CD4-positive, CD25-positive, alpha-beta regulatory T cell (primary cell): ENCODE measurements around the gene TTLL5. TPM values are rescaled to one million over a fixed set of nuclear protein-coding genes. Genes with fewer than 3 reads are reported as not detected.

Experiments
- ATAC-seq, 2 donors: fragments of 150-1000 bp; cut with Tn5 transposase; one replicate each; pipeline ENCODE4 v1.10.0; 2021; ENCODE audit warnings: low read depth in 2 of 2, moderate number of reproducible peaks in 2 of 2, moderate library complexity in 1 of 2
- DNase-seq, 3 donors: peaks; one replicate each; pipeline versions ENCODE4 v3.0.0 to v3.0.0-alpha.2; 2012 to 2022; ENCODE audit warnings: mixed read lengths in 1 of 3
- H3K27ac ChIP-seq: one replicate; pipeline ENCODE4 v1.7.0; 2013; ENCODE audit warnings: mild to moderate bottlenecking, low read length; ENCODE audit not compliant: insufficient read depth, poor library complexity, severe bottlenecking
- H3K27me3 ChIP-seq: one replicate; pipeline ENCODE4 v1.7.0; 2013; ENCODE audit warnings: low read length; ENCODE audit not compliant: control insufficient read depth, insufficient read depth
- H3K36me3 ChIP-seq: one replicate; pipeline ENCODE4 v1.7.0; 2013; ENCODE audit warnings: mild to moderate bottlenecking, low read length, moderate library complexity; ENCODE audit not compliant: control insufficient read depth, insufficient read depth
- H3K4me1 ChIP-seq: 2 replicates; pipeline ENCODE4 v1.7.0; 2013; ENCODE audit warnings: mild to moderate bottlenecking, low read length; ENCODE audit not compliant: insufficient read depth, control insufficient read depth, poor library complexity, severe bottlenecking
- H3K4me3 ChIP-seq: one replicate; pipeline ENCODE4 v1.7.0; 2013; ENCODE audit warnings: low read depth, mild to moderate bottlenecking, low read length, moderate library complexity
- H3K9me3 ChIP-seq, 2 experiments: 1 replicate in 1 of 2; 2 replicates in 1 of 2; pipeline ENCODE4 v1.7.0; 2013; ENCODE audit warnings: low read length in 2 of 2, mild to moderate bottlenecking in 1 of 2, moderate library complexity in 1 of 2; ENCODE audit not compliant: control insufficient read depth in 2 of 2
- H3K27ac Mint-ChIP-seq, 3 donors: one replicate each; pipeline ENCODE4 v1.8.0; 2020 to 2022; ENCODE audit warnings: mild to moderate bottlenecking in 3 of 3, mixed read lengths in 3 of 3, moderate library complexity in 2 of 3
- H3K27me3 Mint-ChIP-seq: one replicate; pipeline ENCODE4 v1.8.0; 2022; ENCODE audit warnings: mild to moderate bottlenecking, mixed read lengths
- H3K36me3 Mint-ChIP-seq: one replicate; pipeline ENCODE4 v1.8.0; 2020; ENCODE audit warnings: mixed read lengths
- H3K4me1 Mint-ChIP-seq, 4 donors: one replicate each; pipeline ENCODE4 v1.8.0; 2020 to 2022; ENCODE audit warnings: mixed read lengths in 4 of 4, mild to moderate bottlenecking in 1 of 4
- H3K4me3 Mint-ChIP-seq, 4 donors: one replicate each; pipeline ENCODE4 v1.8.0; 2020 to 2022; ENCODE audit warnings: mild to moderate bottlenecking in 4 of 4, mixed read lengths in 4 of 4, moderate library complexity in 3 of 4
- H3K9me3 Mint-ChIP-seq, 7 donors: one replicate each; pipeline ENCODE4 v1.8.0; 2020 to 2022; ENCODE audit warnings: mixed read lengths in 7 of 7, mild to moderate bottlenecking in 3 of 7, moderate library complexity in 2 of 7
- polyA plus RNA-seq, 4 donors: library from polyadenylated mRNA; unstranded; fragments of 300-500 nt; fragmentation: Illumina TruSeq; gene quantifications; one replicate each; pipeline ENCODE4 v1.2.3, GENCODE V29; 2021
- total RNA-seq: library from RNA; stranded (reverse); gene quantifications from one replicate; pipeline ENCODE4 v1.2.3, GENCODE V29; 2022

Gene TTLL5
- total and polyA plus RNA-seq, 5 donors from 2014 or later: 4.9 to 39.2 (median 8.7) TPM

- Histone ChIP-seq H3K9me3 (no peaks in the 10 kb centered on the region), H3K27ac (no peak overlapping the region), H3K4me3 (no peak overlapping the region), H3K27me3 (no peaks in the 10 kb centered on the region), H3K36me3 (peaks cover 10% of the 10 kb centered on the region), H3K4me1 (no peaks in the 10 kb centered on the region)
- no peaks in the 10 kb centered on the region for H3K27me3 Mint-ChIP-seq
- no peak overlapping the region for H3K27ac Mint-ChIP-seq
- no peak for DNase-seq
- ATAC-seq: no peak
- H3K4me1 Mint-ChIP-seq: peaks cover 0 to 2% (median 0%) of the 10 kb centered on the region in 4 donors
- H3K4me3 Mint-ChIP-seq: no peak overlapping the region
- H3K36me3 Mint-ChIP-seq: peaks cover 44% of the 10 kb centered on the region
- peaks cover 0 to 1% (median 0%) of the 10 kb centered on the region in 7 donors for H3K9me3 Mint-ChIP-seq
These were observed 41.7 kb downstream of the TTLL5 start for GRCh38 chr14:75702616-75703261.

- Mint-ChIP-seq H3K4me1 (peaks cover 0 to 2% (median 0%) of the 10 kb centered on the region in 4 donors), H3K27me3 (no peaks in the 10 kb centered on the region), H3K36me3 (peaks cover 38% of the 10 kb centered on the region), H3K4me3 (no peak overlapping the region), H3K27ac (no peak overlapping the region), H3K9me3 (peaks cover 0 to 1% (median 0%) of the 10 kb centered on the region in 7 donors)
- Histone ChIP-seq H3K4me3 (no peak overlapping the region), H3K36me3 (peaks cover 10% of the 10 kb centered on the region), H3K9me3 (no peaks in the 10 kb centered on the region), H3K4me1 (no peaks in the 10 kb centered on the region), H3K27ac (no peak overlapping the region), H3K27me3 (no peaks in the 10 kb centered on the region)
- ATAC-seq (no peak), DNase-seq (no peak)
These were observed 42.4 kb downstream of the TTLL5 start for GRCh38 chr14:75703467-75703866.

GRCh38 chr14:75705014-75705413, 44.0 kb downstream of the TTLL5 start:
- peaks cover 5% of the 10 kb centered on the region for H3K36me3 ChIP-seq
- H3K4me1 ChIP-seq: no peaks in the 10 kb centered on the region
- Mint-ChIP-seq H3K4me1 (no peaks in the 10 kb centered on the region), H3K36me3 (peaks cover 36% of the 10 kb centered on the region), H3K27me3 (no peaks in the 10 kb centered on the region), H3K4me3 (no peak overlapping the region), H3K9me3 (peaks cover 0 to 1% (median 0%) of the 10 kb centered on the region in 7 donors), H3K27ac (no peak overlapping the region)
- H3K27me3 ChIP-seq: no peaks in the 10 kb centered on the region
- no peak for DNase-seq
- ATAC-seq: no peak
- no peaks in the 10 kb centered on the region for H3K9me3 ChIP-seq
- H3K4me3 ChIP-seq: no peak overlapping the region
- H3K27ac ChIP-seq: no peak overlapping the region

- Mint-ChIP-seq H3K4me1 (no peaks in the 10 kb centered on the region), H3K9me3 (no peaks in the 10 kb centered on the region), H3K27ac (peak overlapping the region in 1 of 3 donors; percentile 5), H3K36me3 (peaks cover 20% of the 10 kb centered on the region), H3K27me3 (no peaks in the 10 kb centered on the region), H3K4me3 (no peak overlapping the region)
- H3K4me1 ChIP-seq: no peaks in the 10 kb centered on the region
- H3K27ac ChIP-seq: no peak overlapping the region
- H3K36me3 ChIP-seq: no peaks in the 10 kb centered on the region
- H3K4me3 ChIP-seq: no peak overlapping the region
- ATAC-seq (peak in 1 of 2 donors; percentile 73), DNase-seq (peak; percentile 27 to 82 (median 65))
- H3K9me3 ChIP-seq: no peaks in the 10 kb centered on the region
- no peaks in the 10 kb centered on the region for H3K27me3 ChIP-seq
These were observed 48.3 kb downstream of the TTLL5 start for GRCh38 chr14:75709207-75709812.

DNA sequence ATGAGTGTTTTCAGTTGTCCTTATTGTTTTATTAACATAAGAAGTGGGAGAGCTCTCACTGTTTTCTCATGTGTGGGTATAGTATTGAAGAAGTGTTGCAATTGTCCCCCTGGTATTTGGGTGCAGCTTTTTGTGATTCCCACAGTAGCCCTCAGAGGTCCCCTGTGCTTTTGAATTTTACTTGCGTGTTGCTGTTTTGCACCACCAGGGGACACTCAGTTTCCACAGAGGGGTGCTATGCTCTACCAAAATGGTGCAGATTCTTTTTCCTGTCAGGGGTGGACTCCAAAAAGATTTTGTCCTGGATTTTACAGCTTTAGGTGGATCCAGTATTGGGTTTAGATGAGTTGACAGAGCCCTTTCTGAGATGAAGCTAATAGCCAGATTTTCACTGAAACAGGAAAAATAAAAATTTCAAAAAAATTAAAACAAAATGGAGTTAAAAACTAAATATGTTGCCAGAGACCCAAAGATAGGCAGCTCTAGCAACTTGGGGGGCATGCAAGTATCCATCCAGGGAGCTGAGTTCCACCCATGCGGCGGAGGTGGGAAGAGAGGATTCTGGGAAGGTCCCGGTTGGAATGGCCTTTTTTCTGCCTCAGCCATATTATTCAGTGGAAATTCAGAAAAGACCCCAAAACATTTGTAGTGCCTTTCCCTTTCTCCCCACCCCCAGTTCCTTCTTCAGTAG, 50.2 kb downstream of the TTLL5 start:
- DNase-seq (peak in 2 of 3 donors; percentile 12 to 58), ATAC-seq (no peak)
- H3K36me3 ChIP-seq: no peaks in the 10 kb centered on the region
- H3K9me3 ChIP-seq: no peaks in the 10 kb centered on the region
- no peaks in the 10 kb centered on the region for H3K4me1 Mint-ChIP-seq
- H3K4me1 ChIP-seq: no peaks in the 10 kb centered on the region
- H3K4me3 Mint-ChIP-seq: no peak overlapping the region
- no peak overlapping the region for H3K4me3 ChIP-seq
- H3K36me3 Mint-ChIP-seq: peaks cover 18% of the 10 kb centered on the region
- H3K27ac ChIP-seq: no peak overlapping the region
- no peaks in the 10 kb centered on the region for H3K9me3 Mint-ChIP-seq
- no peaks in the 10 kb centered on the region for H3K27me3 ChIP-seq
- H3K27ac Mint-ChIP-seq: no peak overlapping the region
- no peaks in the 10 kb centered on the region for H3K27me3 Mint-ChIP-seq

DNA sequence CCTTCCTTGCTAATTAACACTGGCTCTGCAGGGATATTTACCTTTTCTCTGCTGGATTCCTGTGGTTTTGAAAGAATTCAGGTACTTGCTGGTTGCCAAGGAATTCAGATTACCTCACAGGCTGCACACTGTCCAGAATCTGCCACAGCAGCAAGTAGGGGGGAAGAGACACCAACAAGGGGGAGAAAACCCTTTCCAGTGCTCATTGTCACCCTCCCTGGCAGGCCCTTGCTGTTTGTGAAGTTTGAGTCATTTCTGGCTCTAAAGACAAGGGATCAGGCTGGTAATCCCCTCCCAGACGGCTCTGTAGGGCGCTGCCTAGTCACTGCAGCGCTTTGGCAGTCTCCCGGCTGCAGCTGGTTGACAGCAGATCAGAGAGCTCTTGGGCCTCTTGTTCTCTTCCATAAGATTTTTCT, 50.8 kb downstream of the TTLL5 start:
- H3K36me3 Mint-ChIP-seq: peaks cover 20% of the 10 kb centered on the region
- H3K27me3 ChIP-seq: no peaks in the 10 kb centered on the region
- H3K9me3 Mint-ChIP-seq: no peaks in the 10 kb centered on the region
- H3K27ac Mint-ChIP-seq: no peak overlapping the region
- H3K4me1 Mint-ChIP-seq: no peaks in the 10 kb centered on the region
- no peaks in the 10 kb centered on the region for H3K27me3 Mint-ChIP-seq
- DNase-seq: no peak
- H3K36me3 ChIP-seq: no peaks in the 10 kb centered on the region
- no peak overlapping the region for H3K4me3 ChIP-seq
- no peak overlapping the region for H3K27ac ChIP-seq
- H3K4me3 Mint-ChIP-seq: no peak overlapping the region
- ATAC-seq: no peak
- no peaks in the 10 kb centered on the region for H3K9me3 ChIP-seq
- H3K4me1 ChIP-seq: no peaks in the 10 kb centered on the region

DNA sequence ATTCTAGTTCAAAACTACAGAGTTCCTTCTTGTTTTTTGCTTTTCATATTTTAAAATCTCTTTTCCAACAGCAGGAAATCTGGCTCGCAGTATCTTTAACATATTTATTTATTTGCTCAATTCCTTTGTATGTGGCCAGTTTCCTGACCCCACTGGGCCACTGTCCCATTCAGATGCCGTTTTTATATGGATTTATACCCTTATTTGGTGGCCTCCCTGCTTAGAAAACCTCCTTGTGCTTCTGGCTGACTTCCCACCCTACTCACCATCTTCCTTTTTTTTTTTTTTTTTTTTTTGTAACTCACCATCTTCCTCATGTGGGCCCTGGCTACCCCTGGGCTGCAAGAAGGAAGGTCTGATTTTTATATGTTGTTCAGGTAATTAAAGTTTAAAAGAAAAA, 53.9 kb downstream of the TTLL5 start:
- H3K9me3 Mint-ChIP-seq: no peaks in the 10 kb centered on the region
- DNase-seq (no peak), ATAC-seq (no peak)
- Histone ChIP-seq H3K4me1 (no peaks in the 10 kb centered on the region), H3K27ac (no peak overlapping the region), H3K4me3 (no peak overlapping the region), H3K27me3 (no peaks in the 10 kb centered on the region), H3K36me3 (peaks cover 12% of the 10 kb centered on the region), H3K9me3 (no peaks in the 10 kb centered on the region)
- H3K36me3 Mint-ChIP-seq: peaks cover 36% of the 10 kb centered on the region
- H3K27me3 Mint-ChIP-seq: no peaks in the 10 kb centered on the region
- H3K27ac Mint-ChIP-seq: no peak overlapping the region
- no peak overlapping the region for H3K4me3 Mint-ChIP-seq
- H3K4me1 Mint-ChIP-seq: no peaks in the 10 kb centered on the region
